GM21526 (cell line): Measurements from ENCODE around the gene SOX18.

Experiments used
- ATAC-seq: cut with Tn5 transposase; IDR thresholded peaks from one replicate; pipeline ENCODE4 v1.9.1; 2021; ENCODE audit warnings: moderate library complexity; ENCODE audit not compliant: unreplicated experiment, low FRiP score

Gene SOX18

GRCh38 chr20:64039293-64040160, 9.9 kb downstream of the SOX18 start:
- no peak for ATAC-seq

GRCh38 chr20:64038565-64039292, 10.7 kb downstream of the SOX18 start:
- peak; percentile 37 for ATAC-seq

GRCh38 chr20:64038224-64038564, 11.2 kb downstream of the SOX18 start:
- ATAC-seq = peak; percentile 28

GRCh38 chr20:64037498-64038213, 11.8 kb downstream of the SOX18 start:
- ATAC-seq = no peak

GRCh38 chr20:64037199-64037497, 12.3 kb downstream of the SOX18 start:
- ATAC-seq = no peak

- no peak for ATAC-seq
Measured at GRCh38 chr20:64036346-64037198, 12.9 kb downstream of the SOX18 start.

- ATAC-seq = no peak
Measured at GRCh38 chr20:64035933-64036345, 13.5 kb downstream of the SOX18 start, which contains the start of gene C20orf204. C20orf204 (plus strand) TSS chr20:64036182; CDS start chr20:64036324, 142 bp downstream.

GRCh38 chr20:64035066-64035932, 14.1 kb downstream of the SOX18 start:
- ATAC-seq = no peak

- no peak for ATAC-seq
Measured at GRCh38 chr20:64033981-64034493, 15.4 kb downstream of the SOX18 start.

- ATAC-seq = no peak
Measured at GRCh38 chr20:64032706-64033624, 16.5 kb downstream of the SOX18 start.

- ATAC-seq = no peak
Measured at GRCh38 chr20:64031822-64032314, 17.6 kb downstream of the SOX18 start.

- no peak for ATAC-seq
Measured at GRCh38 chr20:64030371-64031134, 18.9 kb downstream of the SOX18 start.

- no peak for ATAC-seq
Measured at GRCh38 chr20:64029293-64030117, 19.9 kb downstream of the SOX18 start.

GRCh38 chr20:64027981-64028685, 21.3 kb downstream of the SOX18 start:
- ATAC-seq = no peak

GRCh38 chr20:64025826-64026412, 23.5 kb downstream of the SOX18 start:
- no peak for ATAC-seq
